ENCODE measurements around the gene KRTAP10-3.

The KRTAP10-3 gene

GRCh38 chr21:44530903-44531605 is 27.5 kb downstream of the KRTAP10-3 start:
- in situ Hi-C loops (cut with HindIII; ENCODE audit: low sequenced_read_pairs): no loop called here

GRCh38 chr21:44530221-44530902 is 28.2 kb downstream of the KRTAP10-3 start:
- in situ Hi-C loops (cut with HindIII; ENCODE audit: low sequenced_read_pairs): no loop called here

- in situ Hi-C loops (cut with HindIII; ENCODE audit: low sequenced_read_pairs): no loop called here
Observed at GRCh38 chr21:44529503-44530125, 29.0 kb downstream of the KRTAP10-3 start.

GRCh38 chr21:44529011-44529421 is 29.6 kb downstream of the KRTAP10-3 start:
- in situ Hi-C loops (cut with HindIII; ENCODE audit: low sequenced_read_pairs): no loop called here

- in situ Hi-C loops (cut with HindIII; ENCODE audit: low sequenced_read_pairs): no loop called here
Observed at GRCh38 chr21:44528634-44528995, 30.0 kb downstream of the KRTAP10-3 start.

GRCh38 chr21:44527983-44528633 is 30.5 kb downstream of the KRTAP10-3 start:
- in situ Hi-C loops (cut with HindIII; ENCODE audit: low sequenced_read_pairs): no loop called here

GRCh38 chr21:44527156-44527982 is 31.2 kb downstream of the KRTAP10-3 start:
- in situ Hi-C loops (cut with HindIII; ENCODE audit: low sequenced_read_pairs): no loop called here

GRCh38 chr21:44526096-44526997 is 32.2 kb downstream of the KRTAP10-3 start:
- in situ Hi-C loops (cut with HindIII; ENCODE audit: low sequenced_read_pairs): no loop called here

GRCh38 chr21:44525391-44526095 is 33.1 kb downstream of the KRTAP10-3 start:
- in situ Hi-C loops (cut with HindIII; ENCODE audit: low sequenced_read_pairs): no loop called here

- in situ Hi-C loops (cut with HindIII; ENCODE audit: low sequenced_read_pairs): no loop called here
Observed at GRCh38 chr21:44524414-44525371, 33.9 kb downstream of the KRTAP10-3 start.

GRCh38 chr21:44523567-44524413 is 34.8 kb downstream of the KRTAP10-3 start:
- in situ Hi-C loops (cut with HindIII; ENCODE audit: low sequenced_read_pairs): no loop called here

GRCh38 chr21:44522753-44523204 is 35.8 kb downstream of the KRTAP10-3 start:
- in situ Hi-C loops (cut with HindIII; ENCODE audit: low sequenced_read_pairs): no loop called here

- in situ Hi-C loops (cut with HindIII; ENCODE audit: low sequenced_read_pairs): no loop called here
Observed at GRCh38 chr21:44521928-44522752, 36.5 kb downstream of the KRTAP10-3 start.

- in situ Hi-C loops (cut with HindIII; ENCODE audit: low sequenced_read_pairs): no loop called here
Observed at GRCh38 chr21:44521301-44521927, 37.2 kb downstream of the KRTAP10-3 start.
